ENCODE data around the gene FSHB. TPM values are rescaled to one million over a fixed set of nuclear protein-coding genes. Genes with fewer than 3 reads are reported as not detected.
"Not testable (repeated sequence)": the region's sequence is repeated elsewhere in the genome, so short reads cannot be mapped to it uniquely, and the experiment has no call there.

FSHB gene
- total RNA-seq (not detected), polyA plus RNA-seq (not detected)
- long read RNA-seq, donor 1 = 0 reads
- long read RNA-seq, donor 2 = 0 reads

DNA sequence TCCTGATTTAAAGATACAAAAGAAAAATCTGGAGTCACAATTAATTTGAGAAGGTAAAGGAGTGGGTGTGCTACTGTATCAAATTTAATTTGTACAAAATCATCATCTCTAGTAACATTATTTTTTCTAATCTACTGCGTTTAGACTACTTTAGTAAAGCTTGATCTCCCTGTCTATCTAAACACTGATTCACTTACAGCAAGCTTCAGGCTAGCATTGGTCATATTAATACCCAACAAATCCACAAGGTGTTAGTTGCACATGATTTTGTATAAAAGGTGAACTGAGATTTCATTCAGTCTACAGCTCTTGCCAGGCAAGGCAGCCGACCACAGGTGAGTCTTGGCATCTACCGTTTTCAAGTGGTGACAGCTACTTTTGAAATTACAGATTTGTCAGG lies at the start of gene FSHB:
TSS of gene FSHB (plus strand) at position 301 of the 400 bp plus-strand sequence. CDS start 889 bp downstream, outside the sequence.
- Histone ChIP-seq H3K36me3 (ENCODE audit: control insufficient read depth in 1 of 2, insufficient read depth in 2 of 2, low read length in 1 of 2) (no peaks in the 10 kb centered on the region), H3K27ac (ENCODE audit: low read depth in 1 of 2, low read length in 2 of 2) (no peak within 1 kb of the TSS), H3K4me1 (ENCODE audit: control insufficient read depth in 1 of 2, insufficient read depth in 2 of 2, low read length in 2 of 2) (no peaks in the 10 kb centered on the region), H3K27me3 (ENCODE audit: control insufficient read depth in 1 of 2, insufficient read depth in 2 of 2, low read length in 1 of 2) (no peaks in the 10 kb centered on the region), H3K9me3 (ENCODE audit: control insufficient read depth, low read length) (no peaks in the 10 kb centered on the region), H3K4me3 (ENCODE audit: low read length in 2 of 2) (no peak within 1 kb of the TSS)
- DNase-seq = no peak
- 73 to 78% methylated on average over 3 of the region's 3 CpGs for WGBS, 2 donors
- intact Hi-C loops (cut with DNase I) = no loop called here
- ATAC-seq (ENCODE audit: low FRiP score) = no peak

DNA sequence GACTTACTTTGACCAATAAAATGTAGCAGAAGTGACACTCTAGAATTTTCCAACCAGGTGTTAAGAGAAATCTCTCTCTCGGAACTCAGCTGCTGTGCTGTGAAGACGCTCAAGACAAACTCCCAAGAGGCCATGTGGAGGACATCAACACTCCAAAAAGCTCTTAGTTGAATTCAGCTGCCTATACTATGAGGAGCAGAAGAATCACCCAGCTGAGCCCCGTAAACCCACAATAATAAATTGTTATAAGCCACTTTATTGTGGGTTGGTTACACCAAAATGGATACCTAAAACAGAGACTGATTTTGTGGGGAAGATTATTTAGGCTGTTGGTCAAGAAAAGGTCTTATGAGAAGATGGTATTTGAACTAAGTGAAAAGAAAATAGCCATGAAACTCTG lies 44.1 kb upstream of the FSHB start:
- H3K9me3 ChIP-seq (ENCODE audit: control insufficient read depth, low read length) = no peaks in the 10 kb centered on the region
- H3K4me3 ChIP-seq (ENCODE audit: low read length in 2 of 2) = no peak overlapping the region
- no peaks in the 10 kb centered on the region for H3K36me3 ChIP-seq (ENCODE audit: control insufficient read depth in 1 of 2, insufficient read depth in 2 of 2, low read length in 1 of 2)
- 69 to 80% methylated on average over 3 of the region's 3 CpGs for WGBS, 2 donors
- no peak for ATAC-seq (ENCODE audit: low FRiP score)
- H3K4me1 ChIP-seq (ENCODE audit: control insufficient read depth in 1 of 2, insufficient read depth in 2 of 2, low read length in 2 of 2) = no peaks in the 10 kb centered on the region
- H3K27ac ChIP-seq (ENCODE audit: low read depth in 1 of 2, low read length in 2 of 2) = no peak overlapping the region
- DNase-seq = no peak
- no peaks in the 10 kb centered on the region for H3K27me3 ChIP-seq (ENCODE audit: control insufficient read depth in 1 of 2, insufficient read depth in 2 of 2, low read length in 1 of 2)
- intact Hi-C loops (cut with DNase I) = no loop called here

DNA sequence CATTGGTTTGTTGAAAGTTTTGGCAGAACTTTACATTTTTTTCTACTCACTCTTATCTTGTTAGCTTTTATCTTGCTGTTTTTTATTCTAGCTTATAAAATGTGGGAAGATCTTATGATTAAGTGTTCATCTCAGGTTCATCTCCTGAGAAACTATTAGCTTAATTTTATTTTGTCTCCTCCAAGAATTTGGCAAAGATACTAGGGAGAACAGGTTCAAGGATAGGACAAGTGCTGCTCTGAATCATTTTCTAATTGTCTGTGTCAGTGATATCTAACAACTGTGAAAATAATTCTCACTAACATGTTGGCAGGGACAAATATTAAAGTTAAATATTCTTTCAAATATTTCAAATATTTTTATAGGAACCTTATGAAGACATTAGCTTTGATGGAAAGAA lies 38.2 kb upstream of the FSHB start:
- no peaks in the 10 kb centered on the region for H3K4me1 ChIP-seq (ENCODE audit: control insufficient read depth in 1 of 2, insufficient read depth in 2 of 2, low read length in 2 of 2)
- no peaks in the 10 kb centered on the region for H3K27me3 ChIP-seq (ENCODE audit: control insufficient read depth in 1 of 2, insufficient read depth in 2 of 2, low read length in 1 of 2)
- H3K9me3 ChIP-seq (ENCODE audit: control insufficient read depth, low read length) = no peaks in the 10 kb centered on the region
- ATAC-seq (ENCODE audit: low FRiP score) = no peak
- no peak overlapping the region for H3K27ac ChIP-seq (ENCODE audit: low read depth in 1 of 2, low read length in 2 of 2)
- no peaks in the 10 kb centered on the region for H3K36me3 ChIP-seq (ENCODE audit: control insufficient read depth in 1 of 2, insufficient read depth in 2 of 2, low read length in 1 of 2)
- DNase-seq = no peak
- intact Hi-C loops (cut with DNase I) = no loop called here
- no peak overlapping the region for H3K4me3 ChIP-seq (ENCODE audit: low read length in 2 of 2)

DNA sequence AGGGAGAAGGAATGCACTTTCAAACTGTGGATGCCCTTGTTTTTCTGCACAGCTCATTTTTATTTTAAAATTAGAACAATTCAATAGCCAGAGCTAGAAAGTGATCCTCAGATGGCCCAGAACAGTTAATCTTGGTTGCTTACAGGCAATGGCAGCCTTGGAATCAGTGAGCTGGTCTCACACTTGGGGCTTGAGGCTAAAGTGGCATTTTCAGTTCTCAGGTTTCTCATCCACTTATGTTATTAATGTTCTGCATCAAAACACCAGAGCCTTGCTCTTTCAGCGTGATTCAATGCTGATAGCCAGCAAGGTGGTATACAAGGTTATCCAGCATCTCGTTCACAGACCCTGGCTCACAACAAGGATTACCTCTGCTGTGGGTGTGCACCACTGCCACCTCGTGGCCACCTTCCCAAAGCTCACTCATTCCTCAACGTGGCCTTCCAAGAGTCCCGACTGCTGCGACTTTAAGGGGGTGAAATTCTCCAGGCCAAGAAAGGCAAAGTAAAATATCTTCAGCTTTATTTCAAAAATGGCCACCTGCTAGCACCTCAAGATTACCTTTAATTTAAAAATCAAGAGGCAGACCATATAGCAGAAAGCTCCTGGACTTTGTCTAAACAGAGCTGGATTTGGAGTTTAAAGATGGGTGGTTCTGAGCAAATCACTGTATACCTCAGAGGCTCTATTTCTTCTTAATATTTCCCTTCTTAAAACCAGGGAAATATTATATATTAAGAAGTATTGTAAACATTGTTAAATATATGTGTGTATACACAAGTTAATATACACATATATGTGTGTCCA lies 34.2 kb upstream of the FSHB start:
- Histone ChIP-seq H3K4me3 (ENCODE audit: low read length in 2 of 2) (no peak overlapping the region), H3K9me3 (ENCODE audit: control insufficient read depth, low read length) (peaks cover 1% of the 10 kb centered on the region), H3K27me3 (ENCODE audit: control insufficient read depth in 1 of 2, insufficient read depth in 2 of 2, low read length in 1 of 2) (no peaks in the 10 kb centered on the region), H3K4me1 (ENCODE audit: control insufficient read depth in 1 of 2, insufficient read depth in 2 of 2, low read length in 2 of 2) (no peaks in the 10 kb centered on the region), H3K36me3 (ENCODE audit: control insufficient read depth in 1 of 2, insufficient read depth in 2 of 2, low read length in 1 of 2) (no peaks in the 10 kb centered on the region), H3K27ac (ENCODE audit: low read depth in 1 of 2, low read length in 2 of 2) (no peak overlapping the region)
- intact Hi-C loops (cut with DNase I) = no loop called here
- 8 to 11% methylated on average over 6 of the region's 6 CpGs for WGBS, 2 donors
- peak; percentile 84 for ATAC-seq (ENCODE audit: low FRiP score)
- DNase-seq = peak; percentile 55 to 81

DNA sequence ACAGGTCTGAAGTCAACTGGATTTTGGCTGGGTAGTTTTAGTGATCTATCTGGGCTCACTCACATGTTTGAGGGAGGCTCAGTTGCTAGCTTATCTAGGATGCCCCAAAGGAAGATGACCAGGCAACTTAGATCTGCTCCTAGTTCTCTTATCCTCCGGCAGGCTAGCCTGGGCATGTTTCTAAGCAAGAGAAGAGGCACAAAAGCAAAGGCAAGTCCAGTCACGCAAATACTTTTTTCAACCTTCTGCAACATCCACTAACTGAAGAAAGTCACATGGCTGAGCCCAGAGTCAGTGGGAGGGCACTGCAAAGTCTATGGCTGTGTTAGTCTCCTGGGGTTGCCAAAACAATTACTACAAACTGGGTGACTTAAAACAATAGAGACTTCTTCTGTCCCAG lies 32.9 kb upstream of the FSHB start:
- Histone ChIP-seq H3K9me3 (ENCODE audit: control insufficient read depth, low read length) (peaks cover 1% of the 10 kb centered on the region), H3K4me1 (ENCODE audit: control insufficient read depth in 1 of 2, insufficient read depth in 2 of 2, low read length in 2 of 2) (no peaks in the 10 kb centered on the region), H3K27me3 (ENCODE audit: control insufficient read depth in 1 of 2, insufficient read depth in 2 of 2, low read length in 1 of 2) (no peaks in the 10 kb centered on the region), H3K4me3 (ENCODE audit: low read length in 2 of 2) (no peak overlapping the region), H3K36me3 (ENCODE audit: control insufficient read depth in 1 of 2, insufficient read depth in 2 of 2, low read length in 1 of 2) (no peaks in the 10 kb centered on the region), H3K27ac (ENCODE audit: low read depth in 1 of 2, low read length in 2 of 2) (no peak overlapping the region)
- intact Hi-C loops (cut with DNase I) = no loop called here
- no peak for ATAC-seq (ENCODE audit: low FRiP score)
- no peak for DNase-seq
- WGBS, 2 donors = 89 to 92% methylated on average over 2 of the region's 2 CpGs

DNA sequence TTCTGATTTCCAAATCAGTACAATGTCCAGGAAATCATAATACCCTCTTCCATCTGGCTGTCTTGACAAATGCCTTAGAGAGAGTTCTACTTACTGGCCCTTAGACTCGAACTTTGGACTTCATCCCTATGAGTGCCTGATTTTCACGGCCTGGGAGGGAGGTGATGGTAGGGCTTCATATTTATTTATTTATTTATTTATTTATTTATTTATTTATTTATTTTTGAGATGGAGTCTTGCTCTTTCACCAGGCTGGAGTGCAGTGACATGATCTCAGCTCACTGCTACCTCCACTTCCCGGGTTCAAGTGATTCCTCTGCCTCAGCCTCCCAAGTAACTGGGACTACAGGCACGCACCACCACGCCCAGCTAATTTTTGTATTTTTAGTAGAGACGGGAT lies 27.8 kb upstream of the FSHB start:
- H3K36me3 ChIP-seq (ENCODE audit: control insufficient read depth in 1 of 2, insufficient read depth in 2 of 2, low read length in 1 of 2); H3K9me3 ChIP-seq (ENCODE audit: control insufficient read depth, low read length); H3K4me1 ChIP-seq (ENCODE audit: control insufficient read depth in 1 of 2, insufficient read depth in 2 of 2, low read length in 2 of 2); H3K27me3 ChIP-seq (ENCODE audit: control insufficient read depth in 1 of 2, insufficient read depth in 2 of 2, low read length in 1 of 2); H3K27ac ChIP-seq (ENCODE audit: low read depth in 1 of 2, low read length in 2 of 2); intact Hi-C loops (cut with DNase I); H3K4me3 ChIP-seq (ENCODE audit: low read length in 2 of 2); ATAC-seq (ENCODE audit: low FRiP score); DNase-seq: not testable (repeated sequence)
- 88% methylated on average over 6 of the region's 6 CpGs for WGBS, 2 donors

DNA sequence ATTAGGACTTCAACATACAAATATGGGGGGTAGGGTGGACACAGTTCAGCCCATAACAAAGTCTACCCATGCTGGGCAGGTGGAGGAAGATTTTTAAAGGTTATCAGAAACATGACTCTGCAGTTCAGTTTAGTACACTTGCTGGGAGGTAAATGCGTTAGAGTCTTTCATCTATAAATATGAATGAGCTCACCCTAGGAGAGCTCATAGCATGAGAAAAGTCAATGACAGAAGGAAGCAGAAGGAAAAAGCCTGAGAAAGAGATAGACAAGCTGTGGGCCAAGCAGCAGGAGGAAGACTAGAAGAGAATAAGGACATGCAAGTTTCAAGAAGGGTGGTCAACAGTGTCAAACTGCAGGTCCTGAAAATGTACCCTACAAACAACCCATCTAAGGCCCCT lies 27.0 kb upstream of the FSHB start:
- H3K36me3 ChIP-seq (ENCODE audit: control insufficient read depth in 1 of 2, insufficient read depth in 2 of 2, low read length in 1 of 2) = no peaks in the 10 kb centered on the region
- intact Hi-C loops (cut with DNase I) = no loop called here
- H3K27me3 ChIP-seq (ENCODE audit: control insufficient read depth in 1 of 2, insufficient read depth in 2 of 2, low read length in 1 of 2) = no peaks in the 10 kb centered on the region
- H3K4me1 ChIP-seq (ENCODE audit: control insufficient read depth in 1 of 2, insufficient read depth in 2 of 2, low read length in 2 of 2) = no peaks in the 10 kb centered on the region
- peaks cover 1% of the 10 kb centered on the region for H3K9me3 ChIP-seq (ENCODE audit: control insufficient read depth, low read length)
- 46 to 57% methylated on average over 1 of the region's 1 CpG for WGBS, 2 donors
- no peak overlapping the region for H3K4me3 ChIP-seq (ENCODE audit: low read length in 2 of 2)
- DNase-seq = no peak
- ATAC-seq (ENCODE audit: low FRiP score) = no peak
- H3K27ac ChIP-seq (ENCODE audit: low read depth in 1 of 2, low read length in 2 of 2) = no peak overlapping the region

DNA sequence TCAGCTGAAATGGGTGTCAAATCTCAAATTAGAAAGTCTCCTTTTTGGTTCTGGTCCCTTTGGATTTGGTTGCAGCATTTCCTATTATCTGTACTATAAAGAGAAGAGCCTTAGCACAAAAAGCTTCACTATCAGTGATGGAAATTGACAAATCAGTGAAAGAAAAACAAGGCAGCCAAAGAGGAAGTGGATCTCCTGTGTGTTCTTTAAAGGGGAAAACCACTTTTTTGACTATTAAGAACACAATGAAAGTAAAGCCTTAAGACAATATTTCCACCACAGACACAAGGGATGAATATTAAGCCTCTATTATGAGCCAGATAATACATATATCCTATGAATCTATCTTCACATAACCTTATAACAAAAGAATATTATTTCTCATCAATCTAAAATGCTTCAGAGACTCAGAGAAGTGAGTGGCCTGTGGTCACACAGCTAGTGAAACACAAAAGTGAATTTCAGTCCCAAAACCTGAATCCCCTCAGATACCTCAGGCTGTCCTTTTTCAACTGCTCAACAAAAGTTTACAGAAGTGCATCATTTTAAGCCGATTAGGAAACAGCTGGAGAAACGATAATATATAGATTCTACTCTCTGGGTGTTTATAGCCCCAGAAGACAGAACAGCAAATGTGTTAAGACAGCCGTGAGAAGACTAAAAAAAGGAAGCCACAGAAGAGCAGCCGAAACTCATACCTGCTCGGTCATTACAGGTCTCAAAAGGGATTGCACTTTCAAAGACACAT lies 24.4 kb upstream of the FSHB start:
- Histone ChIP-seq H3K36me3 (ENCODE audit: control insufficient read depth in 1 of 2, insufficient read depth in 2 of 2, low read length in 1 of 2) (no peaks in the 10 kb centered on the region), H3K4me1 (ENCODE audit: control insufficient read depth in 1 of 2, insufficient read depth in 2 of 2, low read length in 2 of 2) (no peaks in the 10 kb centered on the region), H3K9me3 (ENCODE audit: control insufficient read depth, low read length) (no peaks in the 10 kb centered on the region), H3K27ac (ENCODE audit: low read depth in 1 of 2, low read length in 2 of 2) (no peak overlapping the region), H3K27me3 (ENCODE audit: control insufficient read depth in 1 of 2, insufficient read depth in 2 of 2, low read length in 1 of 2) (no peaks in the 10 kb centered on the region), H3K4me3 (ENCODE audit: low read length in 2 of 2) (no peak overlapping the region)
- no peak for ATAC-seq (ENCODE audit: low FRiP score)
- WGBS, 2 donors = 74 to 79% methylated on average over 5 of the region's 5 CpGs
- no peak for DNase-seq
- intact Hi-C loops (cut with DNase I) = no loop called here

DNA sequence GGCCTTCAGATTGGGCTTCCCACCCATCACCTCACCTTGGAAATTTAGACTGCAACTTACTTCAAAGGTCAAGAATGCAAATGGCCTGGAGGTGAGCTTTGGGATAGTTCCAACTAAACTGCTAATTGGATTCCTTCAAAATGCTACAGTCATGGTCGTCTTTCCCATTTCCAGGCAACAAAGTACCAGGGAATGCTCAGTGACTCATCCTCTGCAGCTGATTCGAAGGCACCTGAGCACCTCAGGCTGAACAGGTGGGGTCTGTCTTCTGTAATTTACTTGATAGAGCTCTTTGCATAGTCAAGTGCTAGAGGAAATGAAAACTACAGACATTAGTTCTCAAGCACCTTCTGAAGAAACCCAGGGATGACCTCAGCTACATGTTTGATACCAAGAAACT lies 20.5 kb upstream of the FSHB start:
- intact Hi-C loops (cut with DNase I) = no loop called here
- Histone ChIP-seq H3K4me3 (ENCODE audit: low read length in 2 of 2) (no peak overlapping the region), H3K27me3 (ENCODE audit: control insufficient read depth in 1 of 2, insufficient read depth in 2 of 2, low read length in 1 of 2) (no peaks in the 10 kb centered on the region), H3K36me3 (ENCODE audit: control insufficient read depth in 1 of 2, insufficient read depth in 2 of 2, low read length in 1 of 2) (no peaks in the 10 kb centered on the region), H3K4me1 (ENCODE audit: control insufficient read depth in 1 of 2, insufficient read depth in 2 of 2, low read length in 2 of 2) (no peaks in the 10 kb centered on the region), H3K27ac (ENCODE audit: low read depth in 1 of 2, low read length in 2 of 2) (no peak overlapping the region), H3K9me3 (ENCODE audit: control insufficient read depth, low read length) (no peaks in the 10 kb centered on the region)
- DNase-seq = no peak
- WGBS, 2 donors = 64 to 67% methylated on average over 2 of the region's 2 CpGs
- ATAC-seq (ENCODE audit: low FRiP score) = no peak

All from aorta (tissue), 5 donors.